ENCODE data around the gene BNIP3. TPM values are rescaled to one million over a fixed set of nuclear protein-coding genes. Genes with fewer than 3 reads are reported as not detected.

BNIP3 gene
- total and polyA plus RNA-seq, 2 of the 8 experiments (the other 6 are each of a cell fraction or from before 2014, with no cell fraction given), result 25.8 to 58.9 TPM

DNA sequence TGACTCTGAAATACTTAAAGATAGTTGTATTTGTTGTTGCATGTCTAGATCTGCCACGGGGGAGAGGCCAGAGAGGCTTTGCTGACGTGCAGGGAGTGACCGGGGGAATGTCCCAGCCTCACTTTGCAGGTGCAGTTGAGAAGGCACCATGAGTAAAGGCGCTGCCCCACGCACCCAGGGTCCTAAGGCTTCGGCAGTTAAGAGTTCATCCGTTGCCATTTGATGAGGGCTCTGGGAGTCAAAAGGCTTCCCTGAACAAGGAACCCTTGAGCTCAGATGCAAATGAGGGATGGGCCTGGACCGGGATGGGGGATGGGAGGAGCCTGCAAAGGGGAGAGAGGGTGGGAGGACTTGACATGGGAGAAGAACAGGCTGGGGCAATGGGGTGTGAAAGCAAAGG, 60.5 kb downstream of the BNIP3 start (continued):
- TF ChIP-seq RAD21 (IDR thresholded peaks at IDR 0.05 in 1 of 2, conservative IDR thresholded peaks at IDR 0.05 in 1 of 2; ENCODE audit: low read depth in 2 of 2, low read length in 2 of 2), result no peak
